A549 treated with AZD2906 at 1 μM for 4 hours (cell line): ENCODE measurements around the gene LIN28A. TPM values are rescaled to one million over a fixed set of nuclear protein-coding genes. Genes with fewer than 3 reads are reported as not detected.

Experiments
- total RNA-seq: library from RNA; stranded (reverse); fragments of 200-300 nt; extraction: Qiagen RNA extraction; gene quantifications from 5 replicates; pipeline ENCODE4 v1.2.3, GENCODE V29; 2022

Gene LIN28A
- total RNA-seq: 0.02 TPM in 1 of 5 replicates, not detected in the others

GRCh38 chr1:26410706-26411623 is at the start of gene LIN28A:
TSS of gene LIN28A (plus strand) at chr1:26410817. CDS start at chr1:26410892, 75 bp downstream.

GRCh38 chr1:26372611-26373010 is 38.0 kb upstream of the LIN28A start, which contains the start of gene ZNF683:
TSS of gene ZNF683 (minus strand) at chr1:26372750. CDS start at chr1:26368571, 4,179 bp downstream.

GRCh38 chr1:26431979-26432695 is 21.5 kb downstream of the LIN28A start, which contains the start of gene DHDDS:
TSS of gene DHDDS (plus strand) at chr1:26432321. CDS start at chr1:26432946, 625 bp downstream.

GRCh38 chr1:26472320-26472900 is 61.8 kb downstream of the LIN28A start, which contains the start of gene HMGN2:
TSS of gene HMGN2 (plus strand) at chr1:26472440. CDS start at chr1:26472613, 173 bp downstream.

Other genes with a start within 250 kb of the LIN28A start
- gene C1orf232, start 241.9 kb upstream of the LIN28A start, total RNA-seq: not detected in 5 replicates
- 51.7 to 70.4 TPM (median 65.4 TPM) in 5 replicates for gene ZNF593, start 240.9 kb upstream of the LIN28A start, total RNA-seq
- gene ZNF593OS, start 239.0 kb upstream of the LIN28A start, total RNA-seq: 0.18 to 0.28 TPM in 2 of 5 replicates, not detected in the others
- gene CNKSR1, start 233.3 kb upstream of the LIN28A start, total RNA-seq: 0.04 to 0.39 TPM (median 0.31 TPM) in 5 replicates
- not detected in 5 replicates for gene CATSPER4, start 220.2 kb upstream of the LIN28A start, total RNA-seq
- gene CEP85, start 176.6 kb upstream of the LIN28A start, total RNA-seq: 10.9 to 13.1 TPM (median 12.7 TPM) in 5 replicates
- 108 to 151 TPM (median 140 TPM) in 5 replicates for gene SH3BGRL3, start 130.7 kb upstream of the LIN28A start, total RNA-seq
- 11.1 to 16.2 TPM (median 14.7 TPM) in 5 replicates for gene UBXN11, start 104.2 kb upstream of the LIN28A start, total RNA-seq
- not detected in 5 replicates for gene CD52, start 92.9 kb upstream of the LIN28A start, total RNA-seq
- gene CRYBG2, start 56.7 kb upstream of the LIN28A start, total RNA-seq: 1.4 to 2.7 TPM (median 1.6 TPM) in 5 replicates
- gene ZNF683, start 38.1 kb upstream of the LIN28A start, total RNA-seq: not detected in 5 replicates
- 21.9 to 29.9 TPM (median 22.2 TPM) in 5 replicates for gene DHDDS, start 21.5 kb downstream of the LIN28A start, total RNA-seq
- 315 to 393 TPM (median 327 TPM) in 5 replicates for gene HMGN2, start 61.6 kb downstream of the LIN28A start, total RNA-seq
- gene RPS6KA1, start 118.9 kb downstream of the LIN28A start, total RNA-seq: 13.9 to 17.0 TPM (median 16.5 TPM) in 5 replicates